ENCODE results near the gene LUC7L.
"Not testable (repeated sequence)": the region's sequence is repeated elsewhere in the genome, so short reads cannot be mapped to it uniquely, and the experiment has no call there.

The LUC7L gene

DNA sequence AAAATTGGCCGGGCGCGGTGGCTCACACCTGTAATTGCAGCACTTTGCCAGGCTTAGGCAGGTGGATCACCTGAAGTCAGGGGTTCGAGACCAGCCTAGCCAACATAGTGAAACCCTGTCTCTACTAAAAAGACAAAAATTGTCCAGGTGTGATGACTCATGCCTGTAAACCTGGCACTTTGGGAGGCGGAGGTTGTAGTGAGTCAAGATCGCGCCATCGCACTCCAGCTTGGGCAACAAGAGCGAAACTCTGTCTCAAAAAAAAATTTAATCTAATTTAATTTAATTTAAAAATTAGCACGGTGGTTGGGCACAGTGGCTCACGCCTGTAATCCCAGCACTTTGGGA is 50.6 kb downstream of the LUC7L start:
- DNase-seq: no peak

DNA sequence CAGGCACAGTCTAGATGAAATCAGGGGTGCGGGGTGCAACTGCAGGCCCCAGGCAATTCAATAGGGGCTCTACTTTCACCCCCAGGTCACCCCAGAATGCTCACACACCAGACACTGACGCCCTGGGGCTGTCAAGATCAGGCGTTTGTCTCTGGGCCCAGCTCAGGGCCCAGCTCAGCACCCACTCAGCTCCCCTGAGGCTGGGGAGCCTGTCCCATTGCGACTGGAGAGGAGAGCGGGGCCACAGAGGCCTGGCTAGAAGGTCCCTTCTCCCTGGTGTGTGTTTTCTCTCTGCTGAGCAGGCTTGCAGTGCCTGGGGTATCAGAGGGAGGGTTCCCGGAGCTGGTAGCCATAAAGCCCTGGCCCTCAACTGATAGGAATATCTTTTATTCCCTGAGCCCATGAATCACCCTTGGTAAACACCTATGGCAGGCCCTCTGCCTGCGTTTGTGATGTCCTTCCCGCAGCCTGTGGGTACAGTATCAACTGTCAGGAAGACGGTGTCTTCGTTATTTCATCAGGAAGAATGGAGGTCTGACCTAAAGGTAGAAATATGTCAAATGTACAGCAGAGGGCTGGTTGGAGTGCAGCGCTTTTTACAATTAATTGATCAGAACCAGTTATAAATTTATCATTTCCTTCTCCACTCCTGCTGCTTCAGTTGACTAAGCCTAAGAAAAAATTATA is 51.1 kb downstream of the LUC7L start:
- no peak for DNase-seq

DNA sequence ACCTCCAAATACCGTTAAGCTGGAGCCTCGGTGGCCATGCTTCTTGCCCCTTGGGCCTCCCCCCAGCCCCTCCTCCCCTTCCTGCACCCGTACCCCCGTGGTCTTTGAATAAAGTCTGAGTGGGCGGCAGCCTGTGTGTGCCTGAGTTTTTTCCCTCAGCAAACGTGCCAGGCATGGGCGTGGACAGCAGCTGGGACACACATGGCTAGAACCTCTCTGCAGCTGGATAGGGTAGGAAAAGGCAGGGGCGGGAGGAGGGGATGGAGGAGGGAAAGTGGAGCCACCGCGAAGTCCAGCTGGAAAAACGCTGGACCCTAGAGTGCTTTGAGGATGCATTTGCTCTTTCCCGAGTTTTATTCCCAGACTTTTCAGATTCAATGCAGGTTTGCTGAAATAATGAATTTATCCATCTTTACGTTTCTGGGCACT is 51.8 kb downstream of the LUC7L start:
- DNase-seq: peak; percentile 74

DNA sequence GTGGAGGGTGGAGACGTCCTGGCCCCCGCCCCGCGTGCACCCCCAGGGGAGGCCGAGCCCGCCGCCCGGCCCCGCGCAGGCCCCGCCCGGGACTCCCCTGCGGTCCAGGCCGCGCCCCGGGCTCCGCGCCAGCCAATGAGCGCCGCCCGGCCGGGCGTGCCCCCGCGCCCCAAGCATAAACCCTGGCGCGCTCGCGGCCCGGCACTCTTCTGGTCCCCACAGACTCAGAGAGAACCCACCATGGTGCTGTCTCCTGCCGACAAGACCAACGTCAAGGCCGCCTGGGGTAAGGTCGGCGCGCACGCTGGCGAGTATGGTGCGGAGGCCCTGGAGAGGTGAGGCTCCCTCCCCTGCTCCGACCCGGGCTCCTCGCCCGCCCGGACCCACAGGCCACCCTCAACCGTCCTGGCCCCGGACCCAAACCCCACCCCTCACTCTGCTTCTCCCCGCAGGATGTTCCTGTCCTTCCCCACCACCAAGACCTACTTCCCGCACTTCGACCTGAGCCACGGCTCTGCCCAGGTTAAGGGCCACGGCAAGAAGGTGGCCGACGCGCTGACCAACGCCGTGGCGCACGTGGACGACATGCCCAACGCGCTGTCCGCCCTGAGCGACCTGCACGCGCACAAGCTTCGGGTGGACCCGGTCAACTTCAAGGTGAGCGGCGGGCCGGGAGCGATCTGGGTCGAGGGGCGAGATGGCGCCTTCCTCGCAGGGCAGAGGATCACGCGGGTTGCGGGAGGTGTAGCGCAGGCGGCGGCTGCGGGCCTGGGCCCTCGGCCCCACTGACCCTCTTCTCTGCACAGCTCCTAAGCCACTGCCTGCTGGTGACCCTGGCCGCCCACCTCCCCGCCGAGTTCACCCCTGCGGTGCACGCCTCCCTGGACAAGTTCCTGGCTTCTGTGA is 52.5 kb downstream of the LUC7L start, which contains the start of gene HBA1:
TSS of gene HBA1 (plus strand) at position 204 of the 906 bp plus-strand sequence. CDS start at position 241, 37 bp downstream.
- not testable (repeated sequence) for DNase-seq

DNA sequence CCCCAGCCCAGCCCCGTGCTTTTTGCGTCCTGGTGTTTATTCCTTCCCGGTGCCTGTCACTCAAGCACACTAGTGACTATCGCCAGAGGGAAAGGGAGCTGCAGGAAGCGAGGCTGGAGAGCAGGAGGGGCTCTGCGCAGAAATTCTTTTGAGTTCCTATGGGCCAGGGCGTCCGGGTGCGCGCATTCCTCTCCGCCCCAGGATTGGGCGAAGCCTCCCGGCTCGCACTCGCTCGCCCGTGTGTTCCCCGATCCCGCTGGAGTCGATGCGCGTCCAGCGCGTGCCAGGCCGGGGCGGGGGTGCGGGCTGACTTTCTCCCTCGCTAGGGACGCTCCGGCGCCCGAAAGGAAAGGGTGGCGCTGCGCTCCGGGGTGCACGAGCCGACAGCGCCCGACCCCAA is 53.2 kb downstream of the LUC7L start:
- not testable (repeated sequence) for DNase-seq

DNA sequence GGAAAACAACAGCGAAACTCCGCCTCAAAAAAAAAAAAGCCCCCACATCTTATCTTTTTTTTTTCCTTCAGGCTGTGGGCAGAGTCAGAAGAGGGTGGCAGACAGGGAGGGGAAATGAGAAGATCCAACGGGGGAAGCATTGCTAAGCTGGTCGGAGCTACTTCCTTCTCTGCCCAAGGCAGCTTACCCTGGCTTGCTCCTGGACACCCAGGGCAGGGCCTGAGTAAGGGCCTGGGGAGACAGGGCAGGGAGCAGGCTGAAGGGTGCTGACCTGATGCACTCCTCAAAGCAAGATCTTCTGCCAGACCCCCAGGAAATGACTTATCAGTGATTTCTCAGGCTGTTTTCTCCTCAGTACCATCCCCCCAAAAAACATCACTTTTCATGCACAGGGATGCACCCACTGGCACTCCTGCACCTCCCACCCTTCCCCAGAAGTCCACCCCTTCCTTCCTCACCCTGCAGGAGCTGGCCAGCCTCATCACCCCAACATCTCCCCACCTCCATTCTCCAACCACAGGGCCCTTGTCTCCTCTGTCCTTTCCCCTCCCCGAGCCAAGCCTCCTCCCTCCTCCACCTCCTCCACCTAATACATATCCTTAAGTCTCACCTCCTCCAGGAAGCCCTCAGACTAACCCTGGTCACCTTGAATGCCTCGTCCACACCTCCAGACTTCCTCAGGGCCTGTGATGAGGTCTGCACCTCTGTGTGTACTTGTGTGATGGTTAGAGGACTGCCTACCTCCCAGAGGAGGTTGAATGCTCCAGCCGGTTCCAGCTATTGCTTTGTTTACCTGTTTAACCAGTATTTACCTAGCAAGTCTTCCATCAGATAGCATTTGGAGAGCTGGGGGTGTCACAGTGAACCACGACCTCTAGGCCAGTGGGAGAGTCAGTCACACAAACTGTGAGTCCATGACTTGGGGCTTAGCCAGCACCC is 54.0 kb downstream of the LUC7L start:
- no peak for DNase-seq

DNA sequence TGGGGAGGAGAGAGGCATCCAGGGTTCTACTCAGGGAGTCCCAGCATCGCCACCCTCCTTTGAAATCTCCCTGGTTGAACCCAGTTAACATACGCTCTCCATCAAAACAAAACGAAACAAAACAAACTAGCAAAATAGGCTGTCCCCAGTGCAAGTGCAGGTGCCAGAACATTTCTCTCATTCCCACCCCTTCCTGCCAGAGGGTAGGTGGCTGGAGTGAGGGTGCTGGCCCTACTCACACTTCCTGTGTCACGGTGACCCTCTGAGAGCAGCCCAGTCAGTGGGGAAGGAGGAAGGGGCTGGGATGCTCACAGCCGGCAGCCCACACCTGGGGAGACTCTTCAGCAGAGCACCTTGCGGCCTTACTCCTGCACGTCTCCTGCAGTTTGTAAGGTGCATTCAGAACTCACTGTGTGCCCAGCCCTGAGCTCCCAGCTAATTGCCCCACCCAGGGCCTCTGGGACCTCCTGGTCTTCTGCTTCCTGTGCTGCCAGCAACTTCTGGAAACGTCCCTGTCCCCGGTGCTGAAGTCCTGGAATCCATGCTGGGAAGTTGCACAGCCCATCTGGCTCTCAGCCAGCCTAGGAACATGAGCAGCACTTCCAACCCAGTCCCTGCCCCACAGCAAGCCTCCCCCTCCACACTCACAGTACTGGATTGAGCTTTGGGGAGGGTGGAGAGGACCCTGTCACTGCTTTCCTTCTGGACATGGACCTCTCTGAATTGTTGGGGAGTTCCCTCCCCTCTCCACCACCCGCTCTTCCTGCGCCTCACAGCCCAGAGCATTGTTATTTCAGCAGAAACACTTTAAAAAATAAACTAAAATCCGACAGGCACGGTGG is 55.1 kb downstream of the LUC7L start:
- not testable (repeated sequence) for DNase-seq

DNA sequence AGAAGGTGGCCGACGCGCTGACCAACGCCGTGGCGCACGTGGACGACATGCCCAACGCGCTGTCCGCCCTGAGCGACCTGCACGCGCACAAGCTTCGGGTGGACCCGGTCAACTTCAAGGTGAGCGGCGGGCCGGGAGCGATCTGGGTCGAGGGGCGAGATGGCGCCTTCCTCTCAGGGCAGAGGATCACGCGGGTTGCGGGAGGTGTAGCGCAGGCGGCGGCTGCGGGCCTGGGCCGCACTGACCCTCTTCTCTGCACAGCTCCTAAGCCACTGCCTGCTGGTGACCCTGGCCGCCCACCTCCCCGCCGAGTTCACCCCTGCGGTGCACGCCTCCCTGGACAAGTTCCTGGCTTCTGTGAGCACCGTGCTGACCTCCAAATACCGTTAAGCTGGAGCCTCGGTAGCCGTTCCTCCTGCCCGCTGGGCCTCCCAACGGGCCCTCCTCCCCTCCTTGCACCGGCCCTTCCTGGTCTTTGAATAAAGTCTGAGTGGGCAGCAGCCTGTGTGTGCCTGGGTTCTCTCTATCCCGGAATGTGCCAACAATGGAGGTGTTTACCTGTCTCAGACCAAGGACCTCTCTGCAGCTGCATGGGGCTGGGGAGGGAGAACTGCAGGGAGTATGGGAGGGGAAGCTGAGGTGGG is 55.9 kb downstream of the LUC7L start:
- DNase-seq: not testable (repeated sequence)

DNA sequence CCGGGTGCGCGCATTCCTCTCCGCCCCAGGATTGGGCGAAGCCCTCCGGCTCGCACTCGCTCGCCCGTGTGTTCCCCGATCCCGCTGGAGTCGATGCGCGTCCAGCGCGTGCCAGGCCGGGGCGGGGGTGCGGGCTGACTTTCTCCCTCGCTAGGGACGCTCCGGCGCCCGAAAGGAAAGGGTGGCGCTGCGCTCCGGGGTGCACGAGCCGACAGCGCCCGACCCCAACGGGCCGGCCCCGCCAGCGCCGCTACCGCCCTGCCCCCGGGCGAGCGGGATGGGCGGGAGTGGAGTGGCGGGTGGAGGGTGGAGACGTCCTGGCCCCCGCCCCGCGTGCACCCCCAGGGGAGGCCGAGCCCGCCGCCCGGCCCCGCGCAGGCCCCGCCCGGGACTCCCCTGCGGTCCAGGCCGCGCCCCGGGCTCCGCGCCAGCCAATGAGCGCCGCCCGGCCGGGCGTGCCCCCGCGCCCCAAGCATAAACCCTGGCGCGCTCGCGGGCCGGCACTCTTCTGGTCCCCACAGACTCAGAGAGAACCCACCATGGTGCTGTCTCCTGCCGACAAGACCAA is 56.8 kb downstream of the LUC7L start, which contains the start of gene HBA2:
TSS of gene HBA2 (plus strand) at position 503 of the 568 bp plus-strand sequence. CDS start at position 540, 37 bp downstream.
- DNase-seq: not testable (repeated sequence)

DNA sequence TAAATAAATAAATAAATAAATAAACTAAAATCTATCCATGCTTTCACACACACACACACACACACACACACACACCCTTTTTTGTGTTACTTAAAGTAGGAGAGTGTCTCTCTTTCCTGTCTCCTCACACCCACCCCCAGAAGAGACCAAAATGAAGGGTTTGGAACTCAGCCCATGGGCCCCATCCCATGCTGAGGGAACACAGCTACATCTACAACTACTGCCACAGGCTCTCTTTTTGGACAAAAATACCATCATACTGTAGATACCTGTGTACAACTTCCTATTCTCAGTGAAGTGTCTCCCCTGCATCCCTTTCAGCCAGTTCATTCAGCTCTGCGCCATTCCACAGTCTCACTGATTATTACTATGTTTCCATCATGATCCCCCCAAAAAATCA is 58.5 kb downstream of the LUC7L start:
- no peak for DNase-seq

DNA sequence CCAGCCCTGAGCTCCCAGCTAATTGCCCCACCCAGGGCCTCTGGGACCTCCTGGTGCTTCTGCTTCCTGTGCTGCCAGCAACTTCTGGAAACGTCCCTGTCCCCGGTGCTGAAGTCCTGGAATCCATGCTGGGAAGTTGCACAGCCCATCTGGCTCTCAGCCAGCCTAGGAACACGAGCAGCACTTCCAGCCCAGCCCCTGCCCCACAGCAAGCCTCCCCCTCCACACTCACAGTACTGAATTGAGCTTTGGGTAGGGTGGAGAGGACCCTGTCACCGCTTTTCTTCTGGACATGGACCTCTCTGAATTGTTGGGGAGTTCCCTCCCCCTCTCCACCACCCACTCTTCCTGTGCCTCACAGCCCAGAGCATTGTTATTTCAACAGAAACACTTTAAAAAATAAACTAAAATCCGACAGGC is 59.2 kb downstream of the LUC7L start:
- not testable (repeated sequence) for DNase-seq

DNA sequence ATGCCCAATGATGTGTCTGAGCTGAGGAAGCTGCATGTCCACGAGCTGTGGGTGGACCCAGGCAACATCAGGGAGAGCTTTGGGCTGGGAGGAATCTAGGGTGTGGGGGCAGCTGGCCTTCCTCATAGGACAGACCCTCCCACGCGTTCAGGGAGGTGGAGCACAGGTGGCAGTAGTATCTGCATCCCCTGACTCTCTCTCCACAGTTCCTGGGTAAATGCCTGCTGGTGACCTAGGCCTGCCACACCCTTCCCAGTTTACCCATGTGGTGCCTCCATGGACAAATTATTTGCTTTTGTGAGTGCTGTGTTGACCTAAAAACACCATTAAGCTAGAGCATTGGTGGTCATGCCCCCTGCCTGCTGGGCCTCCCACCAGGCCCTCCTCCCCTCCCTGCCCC is 60.2 kb downstream of the LUC7L start:
- DNase-seq: no peak

DNA sequence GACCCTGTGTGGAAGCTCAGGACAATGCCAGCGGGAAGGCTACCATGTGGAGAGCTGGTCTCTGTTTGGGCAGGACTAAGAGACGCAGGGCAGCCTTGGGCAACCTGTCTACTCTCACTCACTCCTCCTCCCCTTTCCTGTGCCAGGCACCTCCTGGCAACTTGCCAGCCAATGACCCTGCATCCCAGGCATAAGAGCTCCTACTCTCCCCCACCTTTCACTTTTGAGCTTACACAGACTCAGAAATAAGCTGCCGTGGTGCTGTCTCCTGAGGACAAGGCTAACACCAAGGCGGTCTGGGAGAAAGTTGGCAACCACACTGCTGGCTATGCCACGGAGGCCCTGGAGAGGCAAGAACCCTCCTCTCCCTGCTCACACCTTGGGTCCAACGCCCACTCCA is 60.8 kb downstream of the LUC7L start:
- DNase-seq: no peak

DNA sequence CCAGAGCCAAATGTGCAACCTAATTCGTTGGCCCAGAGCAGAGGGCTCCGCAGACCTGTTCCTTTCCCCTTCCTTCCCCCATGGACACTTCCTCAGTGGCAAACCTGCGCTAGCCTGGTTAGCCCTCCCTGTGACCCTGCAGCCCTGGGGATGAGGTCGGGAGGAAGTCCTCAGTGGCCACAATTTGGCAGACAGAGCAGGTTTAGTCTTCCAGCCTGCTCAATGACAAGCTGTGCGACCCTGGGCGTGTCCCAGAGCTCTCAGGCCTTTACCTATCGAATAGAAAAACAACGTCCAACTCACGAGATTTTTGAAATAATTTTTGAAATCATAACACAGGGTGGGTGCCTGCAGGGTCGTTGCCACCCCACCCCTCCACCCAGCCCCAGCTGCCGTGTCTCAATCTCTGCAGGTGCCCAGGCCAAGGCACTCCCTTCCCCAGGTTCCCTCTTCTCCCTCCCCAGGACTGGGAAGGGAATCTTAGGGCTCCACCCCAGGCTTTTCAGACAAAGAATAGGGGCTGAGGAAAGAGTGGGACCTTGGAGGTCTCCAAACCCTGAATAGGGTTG is 62.0 kb downstream of the LUC7L start:
- no peak for DNase-seq

DNA sequence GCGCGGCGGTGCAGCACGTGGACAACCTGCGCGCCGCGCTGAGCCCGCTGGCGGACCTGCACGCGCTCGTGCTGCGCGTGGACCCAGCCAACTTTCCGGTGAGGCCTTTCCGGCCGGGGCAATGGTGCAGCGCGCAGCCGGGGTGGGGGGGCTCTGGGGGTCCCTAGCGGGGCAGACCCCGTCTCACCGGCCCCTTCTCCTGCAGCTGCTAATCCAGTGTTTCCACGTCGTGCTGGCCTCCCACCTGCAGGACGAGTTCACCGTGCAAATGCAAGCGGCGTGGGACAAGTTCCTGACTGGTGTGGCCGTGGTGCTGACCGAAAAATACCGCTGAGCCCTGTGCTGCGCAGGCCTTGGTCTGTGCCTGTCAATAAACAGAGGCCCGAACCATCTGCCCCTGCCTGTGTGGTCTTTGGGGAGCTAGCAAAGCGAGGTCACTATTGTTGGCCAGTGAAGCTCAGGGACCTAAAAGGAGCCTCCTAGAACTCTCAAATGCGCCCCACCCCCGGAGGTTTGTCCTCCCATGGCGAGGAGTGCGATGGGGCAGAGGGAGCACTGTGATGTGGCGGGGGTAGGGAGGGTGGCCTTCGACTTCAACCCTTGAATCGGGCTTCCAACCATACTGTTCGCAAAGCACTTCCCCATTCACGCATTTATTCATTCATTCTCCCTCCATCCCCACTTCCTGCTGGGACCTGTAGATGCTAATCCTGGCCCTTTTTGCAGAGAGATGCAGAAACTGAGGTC is 62.7 kb downstream of the LUC7L start:
- no peak for DNase-seq

DNA sequence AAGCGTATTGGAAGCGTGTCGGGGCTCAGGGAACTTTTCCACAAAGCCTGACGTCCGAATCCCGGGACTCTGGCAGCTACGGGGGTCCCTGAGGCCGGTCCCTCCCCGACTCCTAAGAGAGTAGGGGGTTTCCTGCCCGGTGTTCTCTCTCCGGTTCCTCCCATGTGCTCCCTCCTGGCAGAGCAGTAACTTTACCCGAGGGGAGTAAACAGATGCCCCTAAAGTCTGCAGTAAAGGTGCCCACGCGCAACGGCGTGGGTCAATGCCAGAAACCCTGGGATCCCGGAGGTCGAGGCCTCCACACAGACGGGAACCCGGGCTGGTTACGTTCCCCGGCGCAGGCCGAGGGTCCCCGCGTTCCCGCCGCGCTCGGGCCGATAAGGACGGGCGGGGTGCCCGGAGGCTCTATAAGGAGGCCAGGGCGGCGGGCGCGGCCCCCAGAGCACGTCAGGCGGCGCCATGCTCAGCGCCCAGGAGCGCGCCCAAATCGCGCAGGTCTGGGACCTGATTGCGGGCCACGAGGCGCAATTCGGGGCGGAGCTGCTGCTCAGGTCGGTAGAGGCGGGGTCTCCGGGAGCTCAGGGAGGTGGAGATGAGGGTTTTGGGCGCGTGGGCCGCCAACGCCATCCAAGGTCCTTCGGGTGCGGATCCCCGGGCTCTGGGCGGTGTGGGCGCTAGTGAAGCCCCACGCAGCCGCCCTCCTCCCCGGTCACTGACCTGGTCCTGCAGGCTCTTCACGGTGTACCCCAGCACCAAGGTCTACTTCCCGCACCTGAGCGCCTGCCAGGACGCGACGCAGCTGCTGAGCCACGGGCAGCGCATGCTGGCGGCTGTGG is 63.5 kb downstream of the LUC7L start, which contains the start of gene HBM:
TSS of gene HBM (plus strand) at position 440 of the 836 bp plus-strand sequence. CDS start at position 460, 20 bp downstream.
- DNase-seq: no peak

DNA sequence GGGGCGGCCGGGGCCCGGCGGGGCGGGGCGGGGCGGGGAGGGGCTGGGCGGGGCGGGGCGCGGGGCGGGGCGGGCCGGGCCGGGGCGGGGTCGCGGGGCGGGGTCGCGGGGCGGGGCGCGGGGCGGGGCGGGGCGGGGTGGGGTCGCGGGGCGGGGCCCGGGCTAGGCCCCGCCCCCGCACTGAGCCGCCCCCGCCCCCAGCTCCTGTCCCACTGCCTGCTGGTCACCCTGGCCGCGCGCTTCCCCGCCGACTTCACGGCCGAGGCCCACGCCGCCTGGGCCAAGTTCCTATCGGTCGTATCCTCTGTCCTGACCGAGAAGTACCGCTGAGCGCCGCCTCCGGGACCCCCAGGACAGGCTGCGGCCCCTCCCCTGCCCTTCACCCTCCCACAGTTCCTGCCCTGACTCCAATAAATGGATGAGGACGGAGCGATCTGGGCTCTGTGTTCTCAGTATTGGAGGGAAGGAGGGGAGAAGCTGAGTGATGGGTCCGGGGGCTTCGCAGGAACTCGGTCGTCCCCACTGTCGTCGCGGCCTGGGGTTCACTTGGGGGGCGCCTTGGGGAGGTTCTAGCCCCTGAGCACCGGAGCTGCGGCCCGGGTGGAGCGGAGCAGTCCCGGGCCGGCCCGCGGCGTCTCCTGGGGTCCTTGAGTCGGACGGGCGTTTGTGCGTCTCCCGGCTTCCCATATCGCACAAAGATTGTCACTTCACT is 64.3 kb downstream of the LUC7L start:
- DNase-seq: no peak

Data from right forelimb (tissue), 1 donor.